Mesodermal cell (in vitro differentiated cells): Measurements from ENCODE around the gene SLC5A6.

Source experiments
- H3K27ac ChIP-seq: 2 replicates; pipeline ENCODE4 v1.7.0; 2013; ENCODE audit warnings: mild to moderate bottlenecking, low read depth, low read length, moderate library complexity; ENCODE audit not compliant: severe bottlenecking
- H3K36me3 ChIP-seq: 2 replicates; pipeline ENCODE4 v1.7.1; 2013; ENCODE audit warnings: mild to moderate bottlenecking, low read length, moderate library complexity; ENCODE audit not compliant: control insufficient read depth, insufficient read depth
- H3K4me1 ChIP-seq: one replicate; pipeline ENCODE4 v1.7.1; 2013; ENCODE audit warnings: mild to moderate bottlenecking, low read length; ENCODE audit not compliant: insufficient read depth, control insufficient read depth, poor library complexity, severe bottlenecking
- H3K4me3 ChIP-seq: 2 replicates; pipeline ENCODE4 v1.7.0; 2013; ENCODE audit warnings: low read length, control low read depth, mild to moderate bottlenecking; ENCODE audit not compliant: insufficient read depth, poor library complexity, severe bottlenecking; ENCODE audit errors: extremely low read depth
- H3K9me3 ChIP-seq: 2 replicates; pipeline ENCODE4 v1.7.1; 2013; ENCODE audit warnings: mild to moderate bottlenecking, low read length, moderate library complexity; ENCODE audit not compliant: control insufficient read depth
- WGBS, 2 experiments: methylation state at CpG; one replicate each; pipeline ENCODE4 v1.1.5; 2013; ENCODE audit warnings: missing lambda C conversion rate in 2 of 2; ENCODE audit not compliant: insufficient coverage in 2 of 2; 5-methylcytosine and 5-hydroxymethylcytosine counted together

SLC5A6 gene

GRCh38 chr2:27218614-27219013, 6.5 kb upstream of the SLC5A6 start:
- peaks cover 79% of the 10 kb centered on the region for H3K36me3 ChIP-seq
- peaks cover 12% of the 10 kb centered on the region for H3K4me1 ChIP-seq
- no peaks in the 10 kb centered on the region for H3K9me3 ChIP-seq
- H3K27ac ChIP-seq, result no peak overlapping the region
- H3K4me3 ChIP-seq, result no peak overlapping the region
- WGBS, 2 experiments, result 94% methylated on average over 3 of the region's 4 CpGs; no CpG with 5 or more reads in 1 of the 2 experiments

- Histone ChIP-seq H3K9me3 (no peaks in the 10 kb centered on the region), H3K4me3 (peak within 1 kb of the TSS; percentile 70), H3K4me1 (peaks cover 16% of the 10 kb centered on the region), H3K36me3 (peaks cover 72% of the 10 kb centered on the region), H3K27ac (peak within 1 kb of the TSS; percentile 80)
- WGBS, 2 experiments, result 0 to 1% methylated on average over 55 of the region's 72 CpGs
Measured at GRCh38 chr2:27217173-27218121, 5.4 kb upstream of the SLC5A6 start, which contains the start of gene CAD. CAD (plus strand) TSS chr2:27217369; CDS start chr2:27217552, 183 bp downstream.

GRCh38 chr2:27216416-27217137, 4.5 kb upstream of the SLC5A6 start:
- H3K9me3 ChIP-seq, result no peaks in the 10 kb centered on the region
- H3K36me3 ChIP-seq, result peaks cover 63% of the 10 kb centered on the region
- peak overlapping the region; percentile 74 for H3K27ac ChIP-seq
- H3K4me3 ChIP-seq, result peak overlapping the region; percentile 70
- 92 to 97% methylated on average over 11 to 12 of the region's 13 CpGs for WGBS, 2 experiments
- H3K4me1 ChIP-seq, result peaks cover 16% of the 10 kb centered on the region

GRCh38 chr2:27214941-27215340, 2.9 kb upstream of the SLC5A6 start:
- Histone ChIP-seq H3K4me3 (no peak overlapping the region), H3K36me3 (peaks cover 49% of the 10 kb centered on the region), H3K9me3 (no peaks in the 10 kb centered on the region), H3K4me1 (peaks cover 26% of the 10 kb centered on the region), H3K27ac (no peak overlapping the region)
- WGBS, 2 experiments, result 100% methylated on average over 1 of the region's 3 CpGs; no CpG with 5 or more reads in 1 of the 2 experiments

- WGBS, 2 experiments, result 16 to 17% methylated on average over 27 to 29 of the region's 34 CpGs
- H3K27ac ChIP-seq, result peak overlapping the region; percentile 96
Measured at GRCh38 chr2:27212626-27213471, 781 bp upstream of the SLC5A6 start.

GRCh38 chr2:27211241-27211942, 676 bp downstream of the SLC5A6 start:
- H3K4me3 ChIP-seq, result peak overlapping the region; percentile 79
- H3K27ac ChIP-seq, result peak overlapping the region; percentile 45
- no peaks in the 10 kb centered on the region for H3K9me3 ChIP-seq
- H3K36me3 ChIP-seq, result peaks cover 59% of the 10 kb centered on the region
- WGBS, 2 experiments, result 0 to 2% methylated on average over 18 to 25 of the region's 48 CpGs
- H3K4me1 ChIP-seq, result peaks cover 27% of the 10 kb centered on the region

More at GRCh38 chr2:27212626-27213471, 781 bp upstream of the SLC5A6 start:
- Histone ChIP-seq H3K9me3 (no peaks in the 10 kb centered on the region), H3K36me3 (peaks cover 49% of the 10 kb centered on the region), H3K4me3 (peak overlapping the region; percentile 79), H3K4me1 (peaks cover 29% of the 10 kb centered on the region)

- Histone ChIP-seq H3K9me3 (no peaks in the 10 kb centered on the region), H3K4me1 (peaks cover 27% of the 10 kb centered on the region), H3K36me3 (peaks cover 61% of the 10 kb centered on the region), H3K4me3 (no peak overlapping the region), H3K27ac (no peak overlapping the region)
- 97 to 100% methylated on average over 2 to 5 of the region's 6 CpGs for WGBS, 2 experiments
Measured at GRCh38 chr2:27209621-27210401, 2.3 kb downstream of the SLC5A6 start.

- peaks cover 66% of the 10 kb centered on the region for H3K36me3 ChIP-seq
- H3K9me3 ChIP-seq, result no peaks in the 10 kb centered on the region
Measured at GRCh38 chr2:27208486-27209050, 3.5 kb downstream of the SLC5A6 start.

GRCh38 chr2:27206346-27206745, 5.7 kb downstream of the SLC5A6 start:
- no peak overlapping the region for H3K27ac ChIP-seq
- peaks cover 83% of the 10 kb centered on the region for H3K36me3 ChIP-seq
- no peak overlapping the region for H3K4me3 ChIP-seq
- 94 to 100% methylated on average over 3 to 4 of the region's 6 CpGs for WGBS, 2 experiments
- H3K4me1 ChIP-seq, result peaks cover 15% of the 10 kb centered on the region
- no peaks in the 10 kb centered on the region for H3K9me3 ChIP-seq

More at GRCh38 chr2:27208486-27209050, 3.5 kb downstream of the SLC5A6 start:
- WGBS, 2 experiments, result 93 to 98% methylated on average over 3 of the region's 4 CpGs
- Histone ChIP-seq H3K4me3 (no peak overlapping the region), H3K27ac (no peak overlapping the region), H3K4me1 (peaks cover 19% of the 10 kb centered on the region)
